ENCODE data around the gene IFT122.

GRCh38 chr3:129440618-129441190 is 680 bp downstream of the IFT122 start:
- TF ChIP-seq CTCF (conservative IDR thresholded peaks at IDR 0.05; ENCODE audit: low read length) (no peak), EZH2phosphoT487 (IDR thresholded peaks at IDR 0.05; ENCODE audit: borderline replicate concordance, low read depth, low read length) (no peak)
